DLD1 (cell line): ENCODE measurements around the gene SNCB.

Experiments used
- in situ Hi-C: cut with HindIII; loops from 2 replicates; pipeline ENCODE4 v1.10.0; 2017; ENCODE audit warnings: low sequenced_read_pairs

SNCB gene

GRCh38 chr5:176661676-176662075 lies 31.3 kb upstream of the SNCB start:
- in situ Hi-C loops, result no loop called here

GRCh38 chr5:176660860-176661641 lies 30.7 kb upstream of the SNCB start:
- in situ Hi-C loops, result no loop called here

- in situ Hi-C loops, result no loop called here
These were observed 30.2 kb upstream of the SNCB start for GRCh38 chr5:176660530-176660859.

GRCh38 chr5:176659860-176660461 lies 29.6 kb upstream of the SNCB start:
- in situ Hi-C loops, result no loop called here

- in situ Hi-C loops, result no loop called here
These were observed 29.1 kb upstream of the SNCB start for GRCh38 chr5:176659512-176659839.

- in situ Hi-C loops, result no loop called here
These were observed 28.6 kb upstream of the SNCB start for GRCh38 chr5:176658817-176659511.

- in situ Hi-C loops, result no loop called here
These were observed 27.8 kb upstream of the SNCB start for GRCh38 chr5:176658007-176658599.

GRCh38 chr5:176656467-176656990 lies 26.2 kb upstream of the SNCB start:
- in situ Hi-C loops, result no loop called here

GRCh38 chr5:176654856-176655255 lies 24.5 kb upstream of the SNCB start:
- in situ Hi-C loops, result no loop called here

GRCh38 chr5:176653401-176654385 lies 23.4 kb upstream of the SNCB start:
- in situ Hi-C loops, result no loop called here

- in situ Hi-C loops, result no loop called here
These were observed 21.8 kb upstream of the SNCB start for GRCh38 chr5:176652136-176652535.

- in situ Hi-C loops, result no loop called here
These were observed 21.2 kb upstream of the SNCB start for GRCh38 chr5:176651472-176651980.

GRCh38 chr5:176650354-176650884 lies 20.1 kb upstream of the SNCB start:
- in situ Hi-C loops, result no loop called here

GRCh38 chr5:176648474-176649194 lies 18.3 kb upstream of the SNCB start:
- in situ Hi-C loops, result no loop called here

GRCh38 chr5:176647843-176648473 lies 17.6 kb upstream of the SNCB start:
- in situ Hi-C loops, result no loop called here

GRCh38 chr5:176647030-176647842 lies 16.9 kb upstream of the SNCB start, which contains the start of gene TSPAN17:
TSS of gene TSPAN17 (plus strand) at chr5:176647484. CDS start at chr5:176647616, 132 bp downstream.
- in situ Hi-C loops, result no loop called here

GRCh38 chr5:176646707-176647029 lies 16.3 kb upstream of the SNCB start:
- in situ Hi-C loops, result no loop called here
